Measurements from ENCODE around the gene SYT5.
A peak's percentile ranks its signal among the peaks of the same experiment; 100 is the strongest.
"Not testable (repeated sequence)": the region's sequence is repeated elsewhere in the genome, so short reads cannot be mapped to it uniquely, and the experiment has no call there.

SYT5 gene

GRCh38 chr19:55166530-55167268 lies 13.4 kb downstream of the SYT5 start, which contains the start of gene DNAAF3:
Gene DNAAF3 (minus strand): TSS chr19:55166613. CDS start chr19:55166413, 200 bp downstream.
- peak; percentile 98 for DNase-seq

- peak; percentile 67 for DNase-seq
These were observed 14.0 kb downstream of the SYT5 start for GRCh38 chr19:55165952-55166529.

GRCh38 chr19:55161571-55162322 lies 18.3 kb downstream of the SYT5 start:
- DNase-seq, result no peak

GRCh38 chr19:55160986-55161365 lies 19.1 kb downstream of the SYT5 start:
- DNase-seq, result no peak

- peak; percentile 76 for DNase-seq
These were observed 19.7 kb downstream of the SYT5 start for GRCh38 chr19:55160128-55160985.

- DNase-seq, result no peak
These were observed 21.0 kb downstream of the SYT5 start for GRCh38 chr19:55158848-55159749.

- DNase-seq, result no peak
These were observed 21.7 kb downstream of the SYT5 start for GRCh38 chr19:55158423-55158822.

GRCh38 chr19:55157064-55157908 lies 22.8 kb downstream of the SYT5 start, which contains the start of gene TNNI3:
Gene TNNI3 (minus strand): TSS chr19:55157732. CDS start chr19:55157589, 143 bp downstream.
- no peak for DNase-seq

- no peak for DNase-seq
These were observed 23.7 kb downstream of the SYT5 start for GRCh38 chr19:55156202-55157063.

- DNase-seq, result not testable (repeated sequence)
These were observed 24.3 kb downstream of the SYT5 start for GRCh38 chr19:55155784-55156183.

GRCh38 chr19:55153652-55154264 lies 26.3 kb downstream of the SYT5 start:
- DNase-seq, result no peak

GRCh38 chr19:55152017-55152416 lies 28.1 kb downstream of the SYT5 start:
- no peak for DNase-seq

GRCh38 chr19:55149078-55150003 lies 30.7 kb downstream of the SYT5 start, which contains the start of gene TNNT1:
Gene TNNT1 (minus strand): TSS chr19:55149206. CDS start chr19:55147157, 2,049 bp downstream.
- no peak for DNase-seq

- no peak for DNase-seq
These were observed 32.4 kb downstream of the SYT5 start for GRCh38 chr19:55147545-55148251.

- DNase-seq, result no peak
These were observed 33.3 kb downstream of the SYT5 start for GRCh38 chr19:55146705-55147273.

- no peak for DNase-seq
These were observed 33.9 kb downstream of the SYT5 start for GRCh38 chr19:55146078-55146704.
